Tongue (tissue), 3 donors: ENCODE results near the gene CASD1. TPM values are rescaled to one million over a fixed set of nuclear protein-coding genes. Genes with fewer than 3 reads are reported as not detected.

Experiments
- DNase-seq: peaks from one replicate; pipeline ENCODE4 v3.0.0-alpha.2; 2015
- small RNA-seq: library from RNA; depleted of rRNA; stranded (forward); fragments of <200 nt; gene quantifications from one replicate; pipeline ENCODE3, GENCODE V24; 2014; ENCODE audit warnings: low replicate concordance
- total RNA-seq: library from RNA; depleted of rRNA; stranded (reverse); fragments of >200 nt; gene quantifications from one replicate; pipeline ENCODE4 v1.2.3, GENCODE V29; 2014

Gene CASD1
- total RNA-seq, 1 donor from 2014 or later: 116 TPM

DNA sequence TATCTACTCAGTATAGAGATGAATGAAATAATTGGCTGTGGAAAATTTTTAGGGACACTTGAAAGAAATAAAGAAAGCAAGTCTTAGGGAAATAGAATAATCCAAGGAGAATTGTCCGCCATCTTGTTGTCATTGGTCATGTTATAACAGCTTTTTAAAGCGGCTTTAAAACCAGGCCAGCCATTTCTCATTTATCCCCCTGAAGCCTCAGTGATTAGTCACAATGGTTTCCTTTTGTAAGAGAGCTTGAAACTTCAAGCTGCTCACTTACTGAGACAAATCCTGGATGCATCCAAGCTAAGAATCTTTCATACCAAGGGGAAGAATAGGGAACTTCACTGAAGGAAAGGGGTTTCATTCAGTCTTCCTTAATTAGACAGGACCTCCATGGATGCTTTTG is 78.5 kb downstream of the CASD1 start:
- DNase-seq: no peak

DNA sequence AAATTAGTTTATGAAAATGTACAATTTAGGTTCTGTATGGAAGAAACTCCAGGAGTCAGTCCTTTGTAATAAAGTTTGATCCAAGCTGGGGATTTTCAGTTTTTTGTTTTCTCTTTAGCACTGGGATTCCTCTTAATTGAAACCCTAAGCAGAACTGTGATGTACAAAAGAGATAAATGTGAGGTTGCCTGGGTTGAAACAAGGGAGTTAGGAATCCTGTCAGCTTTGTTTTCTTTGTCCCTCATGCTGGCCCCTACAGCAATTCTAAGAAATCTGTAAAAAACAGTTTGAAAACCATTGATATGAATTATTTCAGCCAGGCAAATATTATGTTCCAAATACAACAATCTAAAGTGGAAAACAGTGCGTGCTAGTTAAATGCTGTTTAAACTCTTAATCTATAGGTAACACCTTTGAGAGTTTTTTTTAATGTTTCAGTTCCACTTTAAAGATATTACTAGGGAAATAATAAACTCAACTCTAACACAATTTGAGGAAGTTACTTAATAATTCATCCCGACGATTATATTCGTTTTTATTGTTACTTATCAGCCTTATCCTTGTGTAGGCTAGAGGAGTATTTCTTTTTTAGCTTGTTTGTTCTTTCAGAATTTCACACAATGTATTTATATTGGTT is 81.0 kb downstream of the CASD1 start:
- no peak for DNase-seq

DNA sequence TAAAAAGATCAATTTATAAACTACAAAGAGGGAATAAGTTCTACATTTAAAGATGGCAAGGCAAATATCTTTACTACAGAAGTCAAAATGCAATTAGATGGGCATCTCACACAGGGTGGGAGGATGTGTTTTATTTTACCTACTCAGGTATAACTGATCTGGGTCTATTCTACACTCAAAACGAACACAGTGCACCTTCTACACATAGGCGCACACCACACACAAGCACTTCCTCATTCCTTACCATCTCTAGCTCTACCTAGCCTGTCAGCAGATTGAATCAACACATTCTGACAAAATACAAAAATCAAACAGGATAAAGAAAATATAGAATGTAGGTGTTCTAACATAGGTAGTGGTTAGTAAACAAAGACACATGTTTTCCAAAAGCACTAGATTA is 81.6 kb downstream of the CASD1 start:
- DNase-seq: no peak

DNA sequence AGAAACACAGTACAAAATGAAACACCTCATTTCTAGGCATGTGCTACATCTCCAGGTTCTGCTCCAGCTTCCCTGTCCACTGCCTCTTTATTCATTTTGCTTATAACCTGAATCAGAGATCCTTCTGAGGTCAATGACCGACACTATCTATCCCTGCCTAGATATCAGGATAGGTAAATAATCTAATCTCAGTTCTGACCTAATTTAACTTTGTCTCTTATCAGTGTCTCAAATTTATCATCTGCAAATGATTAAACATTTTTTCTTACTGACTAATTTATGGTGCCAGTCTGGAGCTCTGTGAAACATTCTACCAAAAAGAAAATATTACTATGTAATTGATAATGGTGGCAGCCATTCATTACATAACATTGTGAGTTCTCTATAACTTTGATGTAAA is 85.3 kb downstream of the CASD1 start:
- no peak for DNase-seq

DNA sequence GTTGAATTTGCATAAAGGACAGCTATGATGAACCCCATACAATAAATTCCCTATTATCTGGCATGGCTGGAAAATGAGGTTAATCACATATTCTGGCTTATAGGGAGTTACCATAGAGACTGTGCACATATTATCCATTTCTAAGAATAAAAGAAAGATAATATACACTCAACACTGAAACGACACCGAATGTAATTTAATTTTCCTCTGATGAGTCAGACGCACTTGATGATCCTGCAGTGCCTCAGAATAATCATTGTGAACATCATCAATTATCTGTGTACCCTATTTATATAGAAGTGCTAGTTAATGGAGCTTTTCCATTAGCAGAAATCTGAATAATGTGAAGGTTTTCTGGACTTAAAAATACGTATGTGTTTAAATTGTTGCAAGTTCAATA is 86.1 kb downstream of the CASD1 start:
- DNase-seq: no peak

DNA sequence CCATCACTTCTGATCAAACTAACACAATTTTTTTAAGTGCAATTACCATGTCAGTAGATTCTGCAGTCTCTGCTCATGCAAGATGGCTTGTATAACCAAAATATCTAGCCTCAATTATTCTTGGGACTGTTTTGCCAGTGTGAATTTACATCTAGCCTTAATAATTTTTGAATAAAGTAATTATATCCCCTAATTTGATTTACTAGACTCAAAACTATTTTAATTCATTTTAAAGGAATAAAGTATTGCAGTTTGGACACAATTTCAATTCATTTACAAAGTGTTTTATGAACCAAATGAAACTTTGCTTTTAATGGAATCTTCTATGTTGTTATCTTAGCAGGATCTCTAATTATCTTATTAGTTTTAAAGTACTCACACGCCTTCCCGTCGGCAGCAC is 90.7 kb downstream of the CASD1 start:
- no peak for DNase-seq

DNA sequence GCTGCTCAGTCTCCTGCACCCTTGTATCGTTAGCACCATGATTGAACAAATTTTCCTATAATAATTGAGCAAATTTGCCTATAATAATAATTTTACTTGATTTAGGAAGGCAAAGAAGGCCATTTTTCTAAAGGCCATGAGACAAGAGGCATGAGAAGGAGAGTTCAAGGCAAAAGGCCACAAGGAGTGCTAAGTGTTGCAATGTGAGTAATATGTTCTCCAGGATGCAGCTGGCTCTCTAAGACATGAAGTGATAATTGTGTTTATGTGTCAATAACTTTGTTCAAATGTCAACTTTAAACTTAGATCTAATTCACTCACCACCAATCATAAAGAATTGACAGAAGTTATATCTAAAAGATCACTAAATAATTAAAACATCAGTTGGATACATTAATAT is 92.6 kb downstream of the CASD1 start:
- DNase-seq: no peak

DNA sequence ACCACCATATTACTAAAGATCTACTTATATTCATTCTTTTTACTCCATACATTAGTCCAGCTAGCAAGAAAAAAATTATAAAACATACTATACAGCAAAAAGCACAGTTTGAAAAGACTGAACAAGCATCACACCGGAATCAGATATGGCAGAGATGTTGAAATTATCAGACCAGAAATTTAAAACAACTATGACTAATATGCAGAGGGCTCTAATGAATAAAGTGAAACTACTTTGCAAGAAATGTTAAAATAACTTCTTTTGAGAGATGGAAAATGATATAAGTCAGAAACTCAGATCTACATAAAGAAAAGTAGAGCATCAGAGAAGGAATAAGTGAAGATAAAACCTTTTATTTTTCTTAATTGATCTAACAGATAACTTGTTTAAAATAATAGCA is 95.4 kb downstream of the CASD1 start:
- DNase-seq: no peak

Small RNAs within 50 kb of the gene (small RNA-seq; reads per million reads assigned to genes)
- gene RNU6-1328P: not detected

Other genes starting within 250 kb of the CASD1 start
- 4,115 TPM for gene COL1A2, start 114.9 kb upstream of the CASD1 start, total RNA-seq
- 266 TPM for gene SGCE, start 146.3 kb downstream of the CASD1 start, total RNA-seq